Neural cell (in vitro differentiated cells): ENCODE data around the gene RASGRP1. TPM values are rescaled to one million over a fixed set of nuclear protein-coding genes. Genes with fewer than 3 reads are reported as not detected.

Source experiments
- H2AFZ ChIP-seq: fragments of 200-600, 300-800 bp; sonication (generic), shearing (Covaris generic); 2 replicates; pipeline ENCODE4 v1.6.0; 2014; ENCODE audit warnings: low read depth, mild to moderate bottlenecking, antibody characterized with exemption, low read length, moderate library complexity
- H3F3A ChIP-seq: fragments of 200-600 bp; shearing (Covaris generic); 2 replicates; pipeline ENCODE4 v1.6.1; 2016; ENCODE audit warnings: mild to moderate bottlenecking, moderate library complexity, mixed read lengths, antibody characterized with exemption, low read length; ENCODE audit not compliant: insufficient read depth, poor library complexity, severe bottlenecking
- H3K27ac ChIP-seq: fragments of 200-600, 300-800 bp; sonication (generic), shearing (Covaris generic); 2 replicates; pipeline ENCODE4 v1.5.1; 2014; ENCODE audit warnings: mild to moderate bottlenecking, low read length, moderate library complexity
- H3K27me3 ChIP-seq: fragments of 300-800, 200-600 bp; sonication (generic), shearing (Covaris generic); 2 replicates; pipeline ENCODE4 v1.6.0; 2014; ENCODE audit warnings: mild to moderate bottlenecking, low read depth, low read length, moderate library complexity; ENCODE audit not compliant: insufficient read depth
- H3K36me3 ChIP-seq: fragments of 300-800, 200-600 bp; sonication (generic), shearing (Covaris generic); 2 replicates; pipeline ENCODE4 v1.5.1; 2014; ENCODE audit warnings: mild to moderate bottlenecking, antibody characterized with exemption, low read length, moderate library complexity; ENCODE audit not compliant: insufficient read depth
- H3K4me2 ChIP-seq: fragments of 300-800, 200-600 bp; sonication (generic), shearing (Covaris generic); 2 replicates; pipeline ENCODE4 v1.6.0; 2014; ENCODE audit warnings: mild to moderate bottlenecking, low read length
- H3K4me3 ChIP-seq: fragments of 300-800, 200-600 bp; sonication (generic), shearing (Covaris generic); 2 replicates; pipeline ENCODE4 v1.5.1; 2014; ENCODE audit warnings: mild to moderate bottlenecking, low read length, moderate library complexity
- H3K79me2 ChIP-seq: fragments of 200-600 bp; shearing (Covaris generic); replicated peaks from 2 replicates; pipeline ENCODE4 v1.6.0; 2014; ENCODE audit warnings: mild to moderate bottlenecking, low read length, moderate library complexity; ENCODE audit not compliant: insufficient read depth
- H3K9ac ChIP-seq: fragments of 300-800, 200-600 bp; sonication (generic), shearing (Covaris generic); 2 replicates; pipeline ENCODE4 v1.6.1; 2016; ENCODE audit warnings: mild to moderate bottlenecking, low read length, mixed read lengths
- H3K9me2 ChIP-seq: fragments of 200-600 bp; shearing (Covaris generic); 2 replicates; pipeline ENCODE4 v1.6.1; 2016; ENCODE audit warnings: mild to moderate bottlenecking, low read length, mixed read lengths; ENCODE audit not compliant: insufficient read depth
- H3K9me3 ChIP-seq: fragments of 200-600, 300-800 bp; sonication (generic), shearing (Covaris generic); 2 replicates; pipeline ENCODE4 v1.6.1; 2016; ENCODE audit warnings: mild to moderate bottlenecking, mixed run types, low read length, moderate library complexity, mixed read lengths
- H4K20me1 ChIP-seq: fragments of 200-600 bp; shearing (Covaris generic); 2 replicates; pipeline ENCODE4 v1.6.1; 2016; ENCODE audit warnings: mild to moderate bottlenecking, mixed run types; ENCODE audit not compliant: insufficient read depth
- EP300 ChIP-seq: fragments of 450-650 bp; conservative IDR thresholded peaks from 2 replicates; pipeline ENCODE4 v1.6.1; 2014; ENCODE audit warnings: antibody characterized with exemption, mild to moderate bottlenecking, moderate library complexity; ENCODE audit not compliant: poor library complexity, severe bottlenecking
- EZH2 ChIP-seq: fragments of 200-600, 300-800 bp; shearing (Covaris generic), sonication (generic); IDR thresholded peaks from 2 replicates; pipeline ENCODE4 v1.6.1; 2014; ENCODE audit warnings: antibody characterized with exemption, low read length, borderline replicate concordance, mild to moderate bottlenecking; ENCODE audit not compliant: insufficient read depth, poor library complexity, severe bottlenecking
- MXI1 ChIP-seq: fragments of 450-650 bp; conservative IDR thresholded peaks from 2 replicates; pipeline ENCODE4 v1.6.1; 2014; ENCODE audit warnings: antibody characterized with exemption, mild to moderate bottlenecking; ENCODE audit not compliant: poor library complexity, severe bottlenecking
- POLR2AphosphoS5 ChIP-seq: IDR thresholded peaks from 2 replicates; pipeline ENCODE4 v1.6.1; 2012
- RAD21 ChIP-seq: fragments of 450-650 bp; conservative IDR thresholded peaks from 2 replicates; pipeline ENCODE4 v1.6.1; 2014; ENCODE audit warnings: antibody characterized with exemption, mild to moderate bottlenecking, moderate library complexity
- SMC3 ChIP-seq: fragments of 450-650 bp; conservative IDR thresholded peaks from 2 replicates; pipeline ENCODE4 v1.6.1; 2014; ENCODE audit warnings: antibody characterized with exemption, mild to moderate bottlenecking, moderate library complexity; ENCODE audit not compliant: poor library complexity
- TAF1 ChIP-seq: IDR thresholded peaks from 2 replicates; pipeline ENCODE4 v1.6.1; 2012; ENCODE audit warnings: low read depth
- polyA plus RNA-seq: library from polyadenylated mRNA; depleted of rRNA; stranded (reverse); fragments of >200 nt; gene quantifications from 2 replicates; pipeline ENCODE4 v1.2.3, GENCODE V29; 2014
- TF ChIP-seq, protein P1 (sequence below): IDR thresholded peaks from 2 replicates; pipeline ENCODE4 v1.6.1; 2012; ENCODE audit warnings: borderline replicate concordance
- TF ChIP-seq, protein P2 (sequence below): fragments of 450-650 bp; IDR thresholded peaks from 2 replicates; pipeline ENCODE4 v1.5.1; 2014; ENCODE audit warnings: antibody characterized with exemption, mild to moderate bottlenecking, moderate library complexity; ENCODE audit not compliant: poor library complexity, severe bottlenecking

The RASGRP1 gene
- polyA plus RNA-seq, 1 donor from 2014 or later = 3.1 TPM

DNA sequence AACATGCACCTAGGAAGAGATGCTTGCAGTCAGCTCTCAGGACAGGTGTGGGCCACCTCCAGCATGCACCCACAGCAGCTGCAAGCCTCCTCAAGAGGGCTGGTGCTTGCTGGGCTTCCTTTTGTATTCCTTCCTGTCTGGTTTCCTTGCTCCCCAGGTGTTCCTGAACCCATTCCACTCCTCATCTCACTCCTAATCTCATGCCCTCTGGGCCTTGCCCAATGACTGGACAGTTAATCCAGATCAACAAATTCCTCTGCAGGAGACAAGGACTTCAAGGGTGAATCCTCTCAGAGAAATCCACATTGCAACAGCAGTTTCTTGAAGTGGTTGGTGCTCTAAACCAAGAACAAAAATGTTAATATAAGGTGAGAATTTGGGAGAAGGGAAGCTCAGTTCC lies 30.7 kb downstream of the RASGRP1 start:
- Histone ChIP-seq H3K79me2 (no peaks in the 10 kb centered on the region), H3K4me2 (no peak overlapping the region), H3K27ac (no peak overlapping the region), H4K20me1 (no peaks in the 10 kb centered on the region), H3K9me2 (no peaks in the 10 kb centered on the region), H3K9me3 (no peaks in the 10 kb centered on the region), H3K4me3 (no peak overlapping the region), H2AFZ (no peak overlapping the region), H3K9ac (no peak overlapping the region), H3K36me3 (no peaks in the 10 kb centered on the region), H3K27me3 (no peaks in the 10 kb centered on the region), H3F3A (no peaks in the 10 kb centered on the region)
- TF ChIP-seq, protein P1, sequence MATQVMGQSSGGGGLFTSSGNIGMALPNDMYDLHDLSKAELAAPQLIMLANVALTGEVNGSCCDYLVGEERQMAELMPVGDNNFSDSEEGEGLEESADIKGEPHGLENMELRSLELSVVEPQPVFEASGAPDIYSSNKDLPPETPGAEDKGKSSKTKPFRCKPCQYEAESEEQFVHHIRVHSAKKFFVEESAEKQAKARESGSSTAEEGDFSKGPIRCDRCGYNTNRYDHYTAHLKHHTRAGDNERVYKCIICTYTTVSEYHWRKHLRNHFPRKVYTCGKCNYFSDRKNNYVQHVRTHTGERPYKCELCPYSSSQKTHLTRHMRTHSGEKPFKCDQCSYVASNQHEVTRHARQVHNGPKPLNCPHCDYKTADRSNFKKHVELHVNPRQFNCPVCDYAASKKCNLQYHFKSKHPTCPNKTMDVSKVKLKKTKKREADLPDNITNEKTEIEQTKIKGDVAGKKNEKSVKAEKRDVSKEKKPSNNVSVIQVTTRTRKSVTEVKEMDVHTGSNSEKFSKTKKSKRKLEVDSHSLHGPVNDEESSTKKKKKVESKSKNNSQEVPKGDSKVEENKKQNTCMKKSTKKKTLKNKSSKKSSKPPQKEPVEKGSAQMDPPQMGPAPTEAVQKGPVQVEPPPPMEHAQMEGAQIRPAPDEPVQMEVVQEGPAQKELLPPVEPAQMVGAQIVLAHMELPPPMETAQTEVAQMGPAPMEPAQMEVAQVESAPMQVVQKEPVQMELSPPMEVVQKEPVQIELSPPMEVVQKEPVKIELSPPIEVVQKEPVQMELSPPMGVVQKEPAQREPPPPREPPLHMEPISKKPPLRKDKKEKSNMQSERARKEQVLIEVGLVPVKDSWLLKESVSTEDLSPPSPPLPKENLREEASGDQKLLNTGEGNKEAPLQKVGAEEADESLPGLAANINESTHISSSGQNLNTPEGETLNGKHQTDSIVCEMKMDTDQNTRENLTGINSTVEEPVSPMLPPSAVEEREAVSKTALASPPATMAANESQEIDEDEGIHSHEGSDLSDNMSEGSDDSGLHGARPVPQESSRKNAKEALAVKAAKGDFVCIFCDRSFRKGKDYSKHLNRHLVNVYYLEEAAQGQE = no peak
- TF ChIP-seq TAF1 = no peak
- TF ChIP-seq, protein P2, sequence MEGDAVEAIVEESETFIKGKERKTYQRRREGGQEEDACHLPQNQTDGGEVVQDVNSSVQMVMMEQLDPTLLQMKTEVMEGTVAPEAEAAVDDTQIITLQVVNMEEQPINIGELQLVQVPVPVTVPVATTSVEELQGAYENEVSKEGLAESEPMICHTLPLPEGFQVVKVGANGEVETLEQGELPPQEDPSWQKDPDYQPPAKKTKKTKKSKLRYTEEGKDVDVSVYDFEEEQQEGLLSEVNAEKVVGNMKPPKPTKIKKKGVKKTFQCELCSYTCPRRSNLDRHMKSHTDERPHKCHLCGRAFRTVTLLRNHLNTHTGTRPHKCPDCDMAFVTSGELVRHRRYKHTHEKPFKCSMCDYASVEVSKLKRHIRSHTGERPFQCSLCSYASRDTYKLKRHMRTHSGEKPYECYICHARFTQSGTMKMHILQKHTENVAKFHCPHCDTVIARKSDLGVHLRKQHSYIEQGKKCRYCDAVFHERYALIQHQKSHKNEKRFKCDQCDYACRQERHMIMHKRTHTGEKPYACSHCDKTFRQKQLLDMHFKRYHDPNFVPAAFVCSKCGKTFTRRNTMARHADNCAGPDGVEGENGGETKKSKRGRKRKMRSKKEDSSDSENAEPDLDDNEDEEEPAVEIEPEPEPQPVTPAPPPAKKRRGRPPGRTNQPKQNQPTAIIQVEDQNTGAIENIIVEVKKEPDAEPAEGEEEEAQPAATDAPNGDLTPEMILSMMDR = no peak
- TF ChIP-seq POLR2AphosphoS5 = no peak
- TF ChIP-seq MXI1 = no peak
- no peak for TF ChIP-seq EP300
- TF ChIP-seq RAD21 = no peak

DNA sequence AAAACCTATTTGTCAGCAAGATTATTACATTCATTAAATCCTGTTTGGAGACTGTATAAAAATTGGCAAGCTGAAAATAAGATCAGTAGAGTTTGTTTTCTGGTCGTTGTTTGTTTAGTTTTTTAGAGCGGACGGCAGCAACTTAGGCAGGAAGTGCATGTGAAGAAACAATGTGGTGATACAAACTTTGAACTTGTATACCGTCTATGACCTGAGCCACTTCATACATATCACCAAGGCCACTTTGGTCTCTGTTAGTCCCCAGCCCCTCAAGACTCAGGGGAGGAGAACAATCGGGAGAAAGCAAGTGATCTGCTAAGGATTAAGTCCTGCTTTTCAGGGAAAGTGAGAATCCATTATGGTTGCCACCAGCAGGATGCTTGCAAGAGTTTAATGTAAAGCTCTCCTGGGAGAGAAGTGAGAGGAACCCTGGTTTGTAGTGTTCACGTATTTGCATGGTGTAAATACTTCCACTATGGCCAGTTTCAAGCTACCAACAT lies 31.1 kb downstream of the RASGRP1 start:
- no peak for TF ChIP-seq EZH2
- no peak for TF ChIP-seq EP300
- TF ChIP-seq RAD21 = no peak
- TF ChIP-seq, protein P2 = no peak
- TF ChIP-seq POLR2AphosphoS5 = no peak
- no peak for TF ChIP-seq MXI1
- TF ChIP-seq SMC3 = no peak
- TF ChIP-seq, protein P1 = no peak
- TF ChIP-seq TAF1 = no peak
- Histone ChIP-seq H3K79me2 (no peaks in the 10 kb centered on the region), H3K4me3 (no peak overlapping the region), H3K9me3 (no peaks in the 10 kb centered on the region), H3K36me3 (no peaks in the 10 kb centered on the region), H3K9ac (no peak overlapping the region), H3K4me2 (no peak overlapping the region), H3F3A (no peaks in the 10 kb centered on the region), H3K9me2 (no peaks in the 10 kb centered on the region), H4K20me1 (no peaks in the 10 kb centered on the region), H3K27ac (no peak overlapping the region), H2AFZ (no peak overlapping the region), H3K27me3 (no peaks in the 10 kb centered on the region)
